HAP-1 (cell line): Measurements from ENCODE around the gene SKIL.

Experiments
- DNase-seq, 2 experiments: peaks; one replicate each; pipeline ENCODE4 v3.0.0-alpha.2; 2016 to 2020; ENCODE audit warnings: low spot score in 2 of 2
- H3K27me3 ChIP-seq: fragments of 250-450 bp; sonication (Bioruptor Pico); 2 replicates; pipeline ENCODE4 v1.5.1; 2020; ENCODE audit warnings: low read depth, mild to moderate bottlenecking, moderate library complexity
- H3K36me3 ChIP-seq: fragments of 250-450 bp; sonication (Bioruptor Pico); replicated peaks from 2 replicates; pipeline ENCODE4 v1.5.1; 2020; ENCODE audit warnings: mild to moderate bottlenecking
- H3K4me1 ChIP-seq: fragments of 250-450 bp; sonication (Bioruptor Pico); 2 replicates; pipeline ENCODE4 v1.5.1; 2020; ENCODE audit warnings: mild to moderate bottlenecking
- H3K4me3 ChIP-seq: fragments of 250-450 bp; sonication (Bioruptor Pico); 2 replicates; pipeline ENCODE4 v1.5.1; 2020; ENCODE audit warnings: mild to moderate bottlenecking, moderate library complexity
- H3K9me3 ChIP-seq: fragments of 250-450 bp; sonication (Bioruptor Pico); 2 replicates; pipeline ENCODE4 v1.5.1; 2020; ENCODE audit warnings: mild to moderate bottlenecking, moderate library complexity
- in situ Hi-C: fragments of 300-500 bp; cut with MboI; formaldehyde crosslinking; loops from 3 replicates; pipeline ENCODE4 v1.14.3; 2020; ENCODE audit warnings: low sequenced_read_pairs, inconsistent platforms, mixed read lengths

The SKIL gene

DNA sequence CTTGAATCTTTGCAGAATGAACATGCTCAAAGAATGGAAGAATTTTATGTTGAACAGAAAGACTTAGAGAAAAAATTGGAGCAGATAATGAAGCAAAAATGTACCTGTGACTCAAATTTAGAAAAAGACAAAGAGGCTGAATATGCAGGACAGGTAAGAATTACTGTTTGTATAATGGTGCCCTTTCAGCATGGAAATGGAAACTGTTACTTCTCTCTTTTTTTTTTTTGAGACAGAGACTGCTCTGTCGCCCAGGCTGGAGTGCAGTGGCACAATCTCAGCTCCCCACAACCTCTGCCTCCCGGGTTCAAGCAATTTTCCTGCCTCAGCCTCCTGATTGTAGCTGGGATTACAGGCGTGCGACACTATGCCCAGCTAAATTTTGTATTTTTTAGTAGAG is 33.6 kb downstream of the SKIL start:
- Histone ChIP-seq H3K4me3 (no peak overlapping the region), H3K4me1 (no peaks in the 10 kb centered on the region), H3K36me3 (peaks cover 14% of the 10 kb centered on the region), H3K27me3 (no peaks in the 10 kb centered on the region), H3K9me3 (no peaks in the 10 kb centered on the region; the same call in 1 of the 2 replicates)
- no peak for DNase-seq
- in situ Hi-C loops = no loop called here

DNA sequence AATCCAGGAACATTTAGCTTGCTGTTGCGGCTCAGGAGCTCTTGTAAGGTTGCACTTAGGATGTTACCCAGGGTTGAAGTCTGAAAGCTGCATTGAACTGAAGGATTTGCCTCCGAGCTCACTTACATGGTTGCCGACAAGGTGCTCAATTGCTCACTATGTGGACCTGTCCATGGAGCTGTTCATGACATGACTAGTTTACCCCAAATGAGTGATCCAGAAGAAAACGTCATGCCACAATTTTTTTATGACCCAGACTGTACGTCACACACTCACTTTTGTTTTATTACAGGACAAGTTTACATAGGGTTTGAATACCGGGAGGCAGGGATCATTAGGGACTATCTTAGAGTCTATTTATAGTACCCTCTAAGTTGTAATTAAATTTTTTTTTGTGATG is 40.2 kb downstream of the SKIL start:
- in situ Hi-C loops = no loop called here
- DNase-seq = no peak
- Histone ChIP-seq H3K27me3 (no peaks in the 10 kb centered on the region), H3K4me1 (0 out of 2 replicates have a peak, but pooled peaks cover 5% of the 10 kb centered on the region), H3K4me3 (no peak overlapping the region), H3K9me3 (no peaks in the 10 kb centered on the region), H3K36me3 (no peaks in the 10 kb centered on the region; the same call in 1 of the 2 replicates)

DNA sequence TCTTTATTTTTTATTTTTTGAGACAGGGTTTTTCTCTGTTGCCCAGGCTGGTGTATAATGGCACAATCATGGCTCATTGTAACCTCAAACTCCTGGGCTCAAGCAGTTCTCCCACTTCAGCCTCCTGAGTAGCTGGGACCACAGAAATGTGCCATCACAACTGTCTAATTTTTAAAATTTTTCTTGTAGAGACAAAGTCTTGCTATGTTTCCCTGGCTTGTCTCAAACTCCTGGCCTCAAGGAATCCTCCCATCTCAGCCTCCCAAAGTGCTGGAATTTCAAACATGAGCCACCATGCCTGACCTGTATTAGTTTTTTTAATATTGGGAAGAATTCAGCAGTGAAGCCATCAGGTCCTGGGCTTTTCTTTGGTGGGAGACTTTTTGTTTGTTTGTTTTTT is 47.6 kb downstream of the SKIL start:
- Histone ChIP-seq H3K4me1 (0 out of 2 replicates have a peak, but pooled peaks cover 7% of the 10 kb centered on the region), H3K27me3 (no peaks in the 10 kb centered on the region), H3K9me3 (no peaks in the 10 kb centered on the region), H3K36me3 (no peaks in the 10 kb centered on the region), H3K4me3 (no peak overlapping the region)
- in situ Hi-C loops = loop anchor here (25.0 kb wide), 1 partner anchor 282 kb away; no protein-coding TSS in a partner anchor
- DNase-seq = no peak

DNA sequence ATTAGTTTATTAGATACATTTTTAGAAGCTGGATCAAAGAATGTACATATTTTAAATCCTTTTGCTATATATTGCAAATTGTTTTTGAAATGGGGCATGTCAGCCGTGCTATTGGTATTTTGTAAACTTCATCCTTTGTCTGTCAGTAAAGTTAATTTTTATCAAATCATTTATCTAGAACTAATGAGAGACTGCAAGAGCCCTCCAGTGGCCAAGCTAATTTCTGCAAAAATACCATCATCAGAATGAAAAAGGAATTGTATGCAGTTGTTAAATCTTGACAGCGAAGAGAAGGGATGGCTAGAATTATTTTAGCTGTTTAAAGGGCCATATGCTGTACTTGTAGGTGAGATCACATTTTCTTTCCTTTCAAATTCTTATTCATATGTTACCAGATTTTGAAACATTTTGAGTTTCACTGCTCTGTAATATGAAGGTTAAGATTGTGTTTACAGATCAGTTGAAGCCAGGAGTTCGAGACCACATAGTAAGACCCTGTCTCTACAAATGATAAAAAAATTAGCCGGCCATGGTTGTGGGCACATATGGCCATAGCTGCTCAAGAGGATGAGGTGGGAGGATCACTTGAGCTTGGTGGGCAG is 53.0 kb downstream of the SKIL start:
- H3K4me1 ChIP-seq = peaks cover 6% of the 10 kb centered on the region
- H3K9me3 ChIP-seq = no peaks in the 10 kb centered on the region
- H3K27me3 ChIP-seq = no peaks in the 10 kb centered on the region
- H3K36me3 ChIP-seq = no peaks in the 10 kb centered on the region
- no peak overlapping the region for H3K4me3 ChIP-seq
- in situ Hi-C loops = loop anchor here (10.0 to 25.0 kb wide), 2 partner anchors 277 to 404 kb away; no protein-coding TSS in a partner anchor
- peak; percentile 20 to 37 for DNase-seq

DNA sequence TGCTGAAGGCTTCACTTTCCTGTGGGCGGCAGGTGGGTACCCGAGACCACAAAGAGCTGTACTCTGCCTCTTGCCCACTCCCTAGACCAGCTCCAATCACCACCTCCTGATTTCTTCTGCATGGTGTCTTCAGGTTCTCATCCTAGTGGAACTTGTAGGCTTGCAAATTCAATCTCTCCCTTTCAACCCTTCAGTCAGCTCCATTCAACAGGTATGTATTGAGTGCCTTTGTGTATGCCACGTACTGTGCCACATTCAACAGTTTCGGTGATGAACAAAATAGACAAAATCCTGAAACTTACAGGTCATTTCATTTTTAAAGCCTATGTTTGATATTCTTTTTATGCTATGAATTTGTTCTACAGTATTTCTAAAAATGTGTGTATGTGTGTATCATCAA is 55.8 kb downstream of the SKIL start:
- DNase-seq = no peak
- no peak overlapping the region for H3K4me3 ChIP-seq
- no peaks in the 10 kb centered on the region for H3K27me3 ChIP-seq
- no peaks in the 10 kb centered on the region for H3K9me3 ChIP-seq
- H3K4me1 ChIP-seq = peaks cover 6% of the 10 kb centered on the region
- in situ Hi-C loops = loop anchor here (10.0 to 25.0 kb wide), 2 partner anchors 274 to 402 kb away; no protein-coding TSS in a partner anchor
- H3K36me3 ChIP-seq = no peaks in the 10 kb centered on the region

DNA sequence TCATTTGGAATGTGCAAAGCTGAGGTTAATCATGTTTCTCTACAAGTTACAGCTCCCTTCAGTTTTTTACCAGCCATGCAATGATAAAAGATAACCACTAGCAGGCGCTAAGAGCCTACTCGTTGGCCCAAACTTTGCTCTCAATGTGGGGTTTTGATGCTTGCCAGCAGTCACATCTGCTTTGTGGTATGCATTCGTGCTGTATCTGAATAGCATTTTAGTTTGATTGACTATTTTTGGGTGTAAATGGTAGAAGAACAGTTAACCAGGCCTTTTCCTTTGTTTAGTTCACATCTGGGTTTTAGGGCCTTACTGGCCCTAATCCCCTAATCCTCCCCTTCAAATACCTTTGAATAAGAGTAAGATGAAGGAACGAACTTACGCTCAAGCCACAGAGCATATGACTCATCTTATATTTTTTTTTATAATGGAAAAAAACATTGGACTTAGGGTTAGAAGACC is 56.7 kb downstream of the SKIL start:
- H3K36me3 ChIP-seq = no peaks in the 10 kb centered on the region
- in situ Hi-C loops = loop anchor here (10.0 to 25.0 kb wide), 2 partner anchors 273 to 401 kb away; no protein-coding TSS in a partner anchor
- no peaks in the 10 kb centered on the region for H3K27me3 ChIP-seq
- H3K4me1 ChIP-seq = peaks cover 6% of the 10 kb centered on the region
- no peak overlapping the region for H3K4me3 ChIP-seq
- peak; percentile 71 to 85 for DNase-seq
- H3K9me3 ChIP-seq = no peaks in the 10 kb centered on the region

DNA sequence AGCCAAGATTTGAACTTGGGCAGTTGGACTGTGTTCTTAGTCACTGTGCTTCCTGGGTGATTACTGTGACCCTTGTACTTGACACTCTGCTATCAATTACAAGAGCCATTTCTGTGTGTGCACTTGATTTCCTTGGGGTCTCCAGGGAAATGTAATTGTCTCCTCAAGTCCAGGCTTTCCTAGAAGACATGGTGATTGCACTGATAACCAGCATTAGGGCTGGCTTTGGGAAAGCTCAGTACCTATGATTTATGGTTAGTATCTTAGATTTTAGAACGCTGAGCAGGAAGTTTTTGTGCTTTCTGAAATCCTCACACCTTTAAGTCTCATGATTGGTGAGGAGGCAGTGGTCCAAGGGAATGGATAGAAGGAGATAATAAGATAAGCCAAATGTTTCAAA is 59.6 kb downstream of the SKIL start:
- H3K27me3 ChIP-seq = no peaks in the 10 kb centered on the region
- H3K4me3 ChIP-seq = no peak overlapping the region
- no peaks in the 10 kb centered on the region for H3K9me3 ChIP-seq
- peaks cover 10% of the 10 kb centered on the region for H3K4me1 ChIP-seq
- no peak for DNase-seq
- H3K36me3 ChIP-seq = no peaks in the 10 kb centered on the region
- in situ Hi-C loops = loop anchor here (10.0 to 25.0 kb wide), 2 partner anchors 270 to 398 kb away; no protein-coding TSS in a partner anchor

DNA sequence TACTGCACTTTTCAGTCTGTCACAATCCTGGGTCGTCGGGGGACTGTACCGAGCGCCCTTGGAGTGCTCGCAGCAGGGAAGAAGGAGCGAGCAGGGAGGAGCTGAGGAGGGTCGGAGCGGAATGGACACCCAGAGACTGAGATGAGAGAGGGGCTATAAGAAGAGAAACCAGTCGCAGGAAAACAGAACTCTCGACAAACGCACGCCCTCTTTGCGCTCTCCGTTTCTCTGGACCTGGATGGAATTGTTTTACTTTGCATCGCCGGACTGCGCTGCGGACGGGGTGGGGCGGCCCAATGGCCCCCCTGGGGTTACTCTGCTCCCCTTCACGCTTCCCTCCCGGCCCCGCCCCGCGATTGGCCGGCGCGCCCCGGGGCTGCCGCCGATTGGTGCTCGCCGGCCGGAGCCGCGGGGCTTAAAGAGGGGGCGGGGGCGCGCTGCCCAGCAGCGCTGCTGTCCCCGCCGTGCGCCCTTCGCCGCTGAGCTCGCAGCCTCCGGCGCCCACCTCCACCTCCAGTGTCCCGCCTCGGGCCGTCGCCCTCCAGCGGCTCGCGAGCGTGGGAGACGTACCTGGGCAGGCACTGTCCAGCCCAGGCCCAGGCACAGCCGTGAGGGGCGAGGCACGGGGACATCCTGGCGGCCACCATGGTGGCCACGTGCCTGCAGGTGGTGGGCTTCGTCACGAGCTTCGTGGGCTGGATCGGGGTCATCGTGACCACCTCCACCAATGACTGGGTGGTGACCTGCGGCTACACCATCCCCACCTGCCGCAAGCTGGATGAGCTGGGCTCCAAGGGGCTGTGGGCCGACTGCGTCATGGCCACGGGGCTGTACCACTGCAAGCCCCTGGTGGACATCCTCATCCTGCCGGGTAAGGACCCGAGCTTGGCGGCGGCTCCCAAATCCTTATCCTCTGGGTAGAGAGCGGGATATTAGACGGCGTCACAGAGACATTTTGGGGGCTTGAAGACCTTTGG is 61.2 kb downstream of the SKIL start, which contains the start of gene CLDN11:
CLDN11 (plus strand) TSS at position 447 of the 977 bp plus-strand sequence; CDS start at position 646, 199 bp downstream.
- in situ Hi-C loops = loop anchor here (10.0 to 25.0 kb wide), 2 partner anchors 269 to 396 kb away; no protein-coding TSS in a partner anchor
- peak within 1 kb of the TSS; percentile 8 for H3K4me3 ChIP-seq
- H3K9me3 ChIP-seq = no peaks in the 10 kb centered on the region
- no peaks in the 10 kb centered on the region for H3K27me3 ChIP-seq
- peak in 1 of 2 experiments; percentile 22 for DNase-seq
- peaks cover 10% of the 10 kb centered on the region for H3K4me1 ChIP-seq
- H3K36me3 ChIP-seq = no peaks in the 10 kb centered on the region

DNA sequence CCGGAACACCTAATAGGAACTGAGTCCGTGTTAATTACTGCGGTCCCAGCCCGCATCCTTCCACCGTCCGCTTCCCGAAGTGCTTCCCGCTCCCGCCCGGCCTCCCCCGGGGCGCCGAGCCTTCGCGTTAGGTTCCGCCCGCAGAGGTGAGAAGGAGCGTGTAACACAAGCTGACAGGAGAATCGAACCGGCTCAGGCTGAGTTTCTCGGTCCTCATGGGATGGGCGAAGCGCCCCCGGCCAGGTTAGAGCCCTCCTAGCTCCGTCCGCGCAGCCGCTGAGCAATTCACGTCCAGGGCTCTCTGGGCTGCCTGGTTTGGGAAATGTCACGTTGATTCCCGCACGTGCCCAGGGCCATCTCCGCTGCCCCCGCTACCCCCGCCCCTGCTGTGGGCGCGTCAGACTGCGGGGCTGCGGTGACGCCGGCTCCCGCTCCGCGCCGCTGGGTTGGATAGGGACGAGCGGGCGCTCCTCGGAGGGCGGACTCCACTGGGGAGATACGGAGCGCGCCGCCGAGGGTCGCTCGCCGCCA is 62.1 kb downstream of the SKIL start:
- peaks cover 4% of the 10 kb centered on the region; the same call in 1 of the 2 replicates for H3K4me1 ChIP-seq
- peak in 1 of 2 experiments; percentile 40 for DNase-seq
- peak overlapping the region; percentile 8 for H3K4me3 ChIP-seq
- no peaks in the 10 kb centered on the region for H3K9me3 ChIP-seq
- H3K27me3 ChIP-seq = no peaks in the 10 kb centered on the region
- no peaks in the 10 kb centered on the region for H3K36me3 ChIP-seq
- in situ Hi-C loops = loop anchor here (10.0 to 25.0 kb wide), 2 partner anchors 268 to 395 kb away; no protein-coding TSS in a partner anchor

DNA sequence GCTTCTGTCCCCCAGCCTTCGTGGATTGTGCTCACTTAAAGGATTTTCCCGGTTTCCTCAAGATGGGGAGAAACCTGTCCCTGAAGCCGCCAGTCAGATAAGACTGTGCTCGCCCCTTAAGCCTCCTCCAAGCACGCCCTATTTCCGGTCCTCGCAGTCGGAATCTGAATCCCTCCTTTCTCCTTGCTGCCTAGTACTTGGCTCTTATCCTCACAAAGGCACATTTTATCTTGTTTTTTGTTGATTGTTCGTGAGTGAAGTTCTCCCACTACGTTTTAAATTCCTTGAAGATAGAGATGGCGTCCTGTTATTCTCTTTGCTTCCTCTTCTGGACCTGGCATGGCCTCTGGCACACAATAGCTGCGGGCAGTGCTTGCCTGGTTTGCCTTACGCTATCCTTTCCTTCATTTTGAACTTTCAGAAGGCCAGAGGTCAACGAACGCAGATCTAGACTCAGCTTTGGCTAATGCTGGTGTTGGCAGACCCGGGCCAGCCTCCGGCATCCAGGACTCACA is 62.8 kb downstream of the SKIL start:
- in situ Hi-C loops = loop anchor here (25.0 kb wide), 1 partner anchor 267 kb away; no protein-coding TSS in a partner anchor
- Histone ChIP-seq H3K4me3 (no peak overlapping the region), H3K36me3 (no peaks in the 10 kb centered on the region), H3K4me1 (peaks cover 4% of the 10 kb centered on the region; the same call in 1 of the 2 replicates), H3K9me3 (no peaks in the 10 kb centered on the region), H3K27me3 (no peaks in the 10 kb centered on the region)
- DNase-seq = no peak

DNA sequence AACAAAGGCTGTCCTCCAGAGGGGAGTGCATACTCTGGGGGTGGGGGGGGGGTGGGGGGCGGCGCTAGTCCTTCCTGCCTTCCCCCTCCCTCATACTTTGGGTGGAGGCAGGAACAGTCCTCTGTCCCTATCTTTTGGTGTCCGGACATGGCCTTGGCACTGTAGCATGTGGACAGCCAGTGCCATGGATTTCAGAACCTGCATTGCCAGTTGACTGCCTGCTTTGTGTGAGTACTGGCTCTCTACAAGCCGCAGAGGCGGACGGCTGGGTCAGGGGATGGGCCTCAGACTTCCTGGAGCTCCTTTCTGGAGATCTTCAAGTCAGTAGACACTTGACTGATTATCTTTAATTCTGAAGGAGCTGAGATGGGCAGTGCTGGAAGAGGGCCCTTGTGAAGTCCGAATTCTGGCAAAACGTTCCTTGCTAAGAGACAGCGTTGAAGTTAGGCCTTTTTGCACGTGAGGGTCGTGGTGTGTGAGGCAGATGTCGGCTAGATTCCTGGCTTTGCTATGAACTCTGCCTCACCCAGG is 63.7 kb downstream of the SKIL start:
- no peaks in the 10 kb centered on the region for H3K27me3 ChIP-seq
- in situ Hi-C loops = loop anchor here (25.0 kb wide), 1 partner anchor 266 kb away; no protein-coding TSS in a partner anchor
- H3K9me3 ChIP-seq = no peaks in the 10 kb centered on the region
- H3K36me3 ChIP-seq = no peaks in the 10 kb centered on the region
- DNase-seq = no peak
- peaks cover 4% of the 10 kb centered on the region; the same call in 1 of the 2 replicates for H3K4me1 ChIP-seq
- no peak overlapping the region for H3K4me3 ChIP-seq

DNA sequence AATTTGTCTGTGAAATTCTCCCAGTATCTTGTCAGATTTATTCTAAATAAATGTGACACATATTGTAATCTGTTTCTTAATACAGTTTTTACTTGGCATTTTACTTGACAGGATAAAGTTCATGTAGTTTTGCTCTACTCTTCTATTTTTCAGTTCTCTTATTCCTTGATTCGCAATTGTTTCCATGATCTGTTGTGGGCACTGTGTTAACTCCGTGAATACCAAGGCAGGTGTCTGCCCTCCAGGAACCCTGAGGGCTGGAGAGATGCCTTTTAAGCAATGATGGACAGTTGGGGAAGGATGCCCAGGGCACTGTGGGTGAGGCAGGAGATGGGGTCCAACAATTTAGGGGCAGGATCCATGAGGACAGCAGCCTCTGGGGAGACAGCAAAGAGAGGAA is 64.2 kb downstream of the SKIL start:
- no peak overlapping the region for H3K4me3 ChIP-seq
- no peaks in the 10 kb centered on the region for H3K9me3 ChIP-seq
- no peak for DNase-seq
- peaks cover 4% of the 10 kb centered on the region; the same call in 1 of the 2 replicates for H3K4me1 ChIP-seq
- no peaks in the 10 kb centered on the region for H3K27me3 ChIP-seq
- in situ Hi-C loops = loop anchor here (25.0 kb wide), 1 partner anchor 266 kb away; no protein-coding TSS in a partner anchor
- no peaks in the 10 kb centered on the region for H3K36me3 ChIP-seq
